Activated naive CD8-positive, alpha-beta T cell treated with anti-CD3 and anti-CD28 coated beads, Interleukin-2, amount 50 U/mL, for 24 hours (primary cell): ENCODE results near the gene MAD1L1.
"Not testable (repeated sequence)": the region's sequence is repeated elsewhere in the genome, so short reads cannot be mapped to it uniquely, and the experiment has no call there.

Experiments used
- ATAC-seq: fragments of 150-1000 bp; cut with Tn5 transposase; one replicate; pipeline ENCODE4 v1.10.0; 2021
- DNase-seq: peaks from one replicate; pipeline ENCODE4 v3.0.0; 2021
- H3K27ac Mint-ChIP-seq: one replicate; pipeline ENCODE4 v1.8.0; 2021; ENCODE audit warnings: mild to moderate bottlenecking, mixed read lengths
- H3K27me3 Mint-ChIP-seq: one replicate; pipeline ENCODE4 v1.8.0; 2021; ENCODE audit warnings: mixed read lengths
- H3K36me3 Mint-ChIP-seq: one replicate; pipeline ENCODE4 v1.8.0; 2021; ENCODE audit warnings: low read depth, mixed read lengths
- H3K4me1 Mint-ChIP-seq: one replicate; pipeline ENCODE4 v1.8.0; 2021; ENCODE audit warnings: mixed read lengths
- H3K4me3 Mint-ChIP-seq: one replicate; pipeline ENCODE4 v1.8.0; 2021; ENCODE audit warnings: mild to moderate bottlenecking, moderate library complexity, mixed read lengths
- H3K9me3 Mint-ChIP-seq: one replicate; pipeline ENCODE4 v1.8.0; 2021; ENCODE audit warnings: mixed read lengths

Gene MAD1L1

GRCh38 chr7:2165610-2166594, 66.8 kb downstream of the MAD1L1 start:
- Mint-ChIP-seq H3K4me1 (no peaks in the 10 kb centered on the region), H3K36me3 (peaks cover 2% of the 10 kb centered on the region), H3K9me3 (no peaks in the 10 kb centered on the region), H3K27me3 (no peaks in the 10 kb centered on the region), H3K27ac (no peak overlapping the region), H3K4me3 (no peak overlapping the region)
- DNase-seq, result no peak
- ATAC-seq, result no peak

GRCh38 chr7:2165239-2165609, 67.5 kb downstream of the MAD1L1 start:
- Mint-ChIP-seq H3K4me3 (no peak overlapping the region), H3K36me3 (peaks cover 2% of the 10 kb centered on the region), H3K9me3 (no peaks in the 10 kb centered on the region), H3K4me1 (no peaks in the 10 kb centered on the region), H3K27me3 (no peaks in the 10 kb centered on the region), H3K27ac (no peak overlapping the region)
- DNase-seq, result no peak
- ATAC-seq, result no peak

GRCh38 chr7:2164646-2165045, 68.1 kb downstream of the MAD1L1 start:
- Mint-ChIP-seq H3K4me1 (no peaks in the 10 kb centered on the region), H3K4me3 (no peak overlapping the region), H3K27me3 (no peaks in the 10 kb centered on the region), H3K27ac (no peak overlapping the region), H3K36me3 (peaks cover 2% of the 10 kb centered on the region), H3K9me3 (no peaks in the 10 kb centered on the region)
- DNase-seq, result no peak
- ATAC-seq, result no peak

- Mint-ChIP-seq H3K27ac (no peak overlapping the region), H3K4me1 (no peaks in the 10 kb centered on the region), H3K4me3 (no peak overlapping the region), H3K9me3 (no peaks in the 10 kb centered on the region), H3K27me3 (no peaks in the 10 kb centered on the region), H3K36me3 (peaks cover 2% of the 10 kb centered on the region)
- no peak for ATAC-seq
- DNase-seq, result no peak
These were observed 68.9 kb downstream of the MAD1L1 start for GRCh38 chr7:2163600-2164555.

GRCh38 chr7:2162959-2163358, 69.8 kb downstream of the MAD1L1 start:
- Mint-ChIP-seq H3K36me3 (peaks cover 2% of the 10 kb centered on the region), H3K27me3 (no peaks in the 10 kb centered on the region), H3K4me1 (no peaks in the 10 kb centered on the region), H3K9me3 (no peaks in the 10 kb centered on the region), H3K27ac (no peak overlapping the region), H3K4me3 (no peak overlapping the region)
- ATAC-seq (no peak), DNase-seq (no peak)

GRCh38 chr7:2162004-2162902, 70.5 kb downstream of the MAD1L1 start:
- H3K27ac Mint-ChIP-seq, H3K27me3 Mint-ChIP-seq, H3K4me3 Mint-ChIP-seq, DNase-seq, H3K36me3 Mint-ChIP-seq, H3K9me3 Mint-ChIP-seq, H3K4me1 Mint-ChIP-seq, ATAC-seq: not testable (repeated sequence)

GRCh38 chr7:2159176-2159520, 73.6 kb downstream of the MAD1L1 start:
- Mint-ChIP-seq H3K36me3 (peaks cover 2% of the 10 kb centered on the region), H3K4me1 (no peaks in the 10 kb centered on the region), H3K9me3 (no peaks in the 10 kb centered on the region), H3K27ac (no peak overlapping the region), H3K4me3 (no peak overlapping the region), H3K27me3 (no peaks in the 10 kb centered on the region)
- ATAC-seq, result no peak
- no peak for DNase-seq

- DNase-seq (no peak), ATAC-seq (no peak)
- Mint-ChIP-seq H3K4me3 (no peak overlapping the region), H3K27ac (no peak overlapping the region), H3K36me3 (peaks cover 5% of the 10 kb centered on the region), H3K27me3 (no peaks in the 10 kb centered on the region), H3K9me3 (no peaks in the 10 kb centered on the region), H3K4me1 (no peaks in the 10 kb centered on the region)
These were observed 74.2 kb downstream of the MAD1L1 start for GRCh38 chr7:2158331-2159175.

GRCh38 chr7:2157473-2158279, 75.1 kb downstream of the MAD1L1 start:
- Mint-ChIP-seq H3K4me1 (no peaks in the 10 kb centered on the region), H3K4me3 (no peak overlapping the region), H3K27me3 (no peaks in the 10 kb centered on the region), H3K36me3 (peaks cover 8% of the 10 kb centered on the region), H3K9me3 (no peaks in the 10 kb centered on the region), H3K27ac (no peak overlapping the region)
- DNase-seq (no peak), ATAC-seq (no peak)

- Mint-ChIP-seq H3K27me3 (no peaks in the 10 kb centered on the region), H3K27ac (no peak overlapping the region), H3K4me1 (no peaks in the 10 kb centered on the region), H3K36me3 (peaks cover 8% of the 10 kb centered on the region), H3K9me3 (no peaks in the 10 kb centered on the region), H3K4me3 (no peak overlapping the region)
- DNase-seq, result no peak
- no peak for ATAC-seq
These were observed 75.8 kb downstream of the MAD1L1 start for GRCh38 chr7:2156756-2157472.

GRCh38 chr7:2154831-2155230, 77.9 kb downstream of the MAD1L1 start:
- Mint-ChIP-seq H3K4me3 (no peak overlapping the region), H3K4me1 (no peaks in the 10 kb centered on the region), H3K27me3 (no peaks in the 10 kb centered on the region), H3K9me3 (no peaks in the 10 kb centered on the region), H3K36me3 (peaks cover 8% of the 10 kb centered on the region), H3K27ac (no peak overlapping the region)
- DNase-seq (no peak), ATAC-seq (no peak)

- H3K4me3 Mint-ChIP-seq, result no peak overlapping the region
These were observed 78.6 kb downstream of the MAD1L1 start for GRCh38 chr7:2154121-2154520.

More at GRCh38 chr7:2154121-2154520, 78.6 kb downstream of the MAD1L1 start:
- H3K4me1 Mint-ChIP-seq, result no peaks in the 10 kb centered on the region
- H3K27me3 Mint-ChIP-seq, result no peaks in the 10 kb centered on the region
- no peak overlapping the region for H3K27ac Mint-ChIP-seq
- peaks cover 8% of the 10 kb centered on the region for H3K36me3 Mint-ChIP-seq
- DNase-seq, result no peak
- no peaks in the 10 kb centered on the region for H3K9me3 Mint-ChIP-seq
- no peak for ATAC-seq
